ENCODE measurements around the gene LGALS1. TPM values are rescaled to one million over a fixed set of nuclear protein-coding genes. Genes with fewer than 3 reads are reported as not detected.

LGALS1 gene
- total RNA-seq, 1 experiment from 2014 or later: 269 TPM

DNA sequence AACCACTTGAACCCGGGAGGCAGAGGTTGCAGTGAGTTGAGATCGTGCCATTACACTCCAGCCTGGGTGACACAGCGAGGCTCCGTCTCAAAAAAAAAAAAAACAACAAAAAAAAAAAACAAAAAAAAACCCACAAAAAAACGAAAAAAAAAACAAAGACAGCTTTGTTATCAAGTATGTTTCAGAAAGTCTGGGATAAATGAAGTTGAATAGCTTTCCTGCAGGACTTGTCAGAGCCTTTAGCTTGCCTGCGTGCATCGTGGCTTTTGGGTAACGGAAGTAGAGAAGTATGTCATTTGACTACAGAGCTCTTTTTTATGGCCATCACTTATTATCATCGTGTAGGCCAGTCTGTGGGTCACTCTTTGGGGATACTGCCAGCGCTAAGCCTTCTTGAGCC is 36.1 kb downstream of the LGALS1 start:
- Histone ChIP-seq H3K27me3 (replicated peaks; ENCODE audit: insufficient read depth, low read depth, low read length, poor library complexity) (no peaks in the 10 kb centered on the region), H3K4me3 (ENCODE audit: low read depth, low read length, poor library complexity, severe bottlenecking) (no peak overlapping the region), H3K27ac (ENCODE audit: low read depth, low read length, poor library complexity, severe bottlenecking) (no peak overlapping the region), H3K36me3 (ENCODE audit: insufficient read depth, low read length, poor library complexity, severe bottlenecking) (no peaks in the 10 kb centered on the region), H3K4me1 (ENCODE audit: insufficient read depth, low read length, poor library complexity, severe bottlenecking) (no peaks in the 10 kb centered on the region), H3K9me3 (ENCODE audit: low read depth, low read length, poor library complexity, severe bottlenecking) (no peaks in the 10 kb centered on the region)
- DNase-seq (ENCODE audit: low spot score): no peak
- TF ChIP-seq, protein P1, sequence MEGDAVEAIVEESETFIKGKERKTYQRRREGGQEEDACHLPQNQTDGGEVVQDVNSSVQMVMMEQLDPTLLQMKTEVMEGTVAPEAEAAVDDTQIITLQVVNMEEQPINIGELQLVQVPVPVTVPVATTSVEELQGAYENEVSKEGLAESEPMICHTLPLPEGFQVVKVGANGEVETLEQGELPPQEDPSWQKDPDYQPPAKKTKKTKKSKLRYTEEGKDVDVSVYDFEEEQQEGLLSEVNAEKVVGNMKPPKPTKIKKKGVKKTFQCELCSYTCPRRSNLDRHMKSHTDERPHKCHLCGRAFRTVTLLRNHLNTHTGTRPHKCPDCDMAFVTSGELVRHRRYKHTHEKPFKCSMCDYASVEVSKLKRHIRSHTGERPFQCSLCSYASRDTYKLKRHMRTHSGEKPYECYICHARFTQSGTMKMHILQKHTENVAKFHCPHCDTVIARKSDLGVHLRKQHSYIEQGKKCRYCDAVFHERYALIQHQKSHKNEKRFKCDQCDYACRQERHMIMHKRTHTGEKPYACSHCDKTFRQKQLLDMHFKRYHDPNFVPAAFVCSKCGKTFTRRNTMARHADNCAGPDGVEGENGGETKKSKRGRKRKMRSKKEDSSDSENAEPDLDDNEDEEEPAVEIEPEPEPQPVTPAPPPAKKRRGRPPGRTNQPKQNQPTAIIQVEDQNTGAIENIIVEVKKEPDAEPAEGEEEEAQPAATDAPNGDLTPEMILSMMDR (conservative IDR thresholded peaks at IDR 0.05; ENCODE audit: low read depth, low read length): no peak
- TF ChIP-seq EZH2 (IDR thresholded peaks at IDR 0.05; ENCODE audit: borderline replicate concordance, low read depth, low read length, poor library complexity, severe bottlenecking): no peak
- intact Hi-C loops (cut with micrococcal nuclease; ENCODE audit: unreplicated experiment): no loop called here
- ChIA-PET POLR2A (ENCODE audit: low non-redundant PET) (no interaction called here), CTCF (interaction anchor here (0.6 to 1.6 kb wide), 3 partner anchors 50 to 815 kb away, joined by 3 to 4 read pairs (median 3); no protein-coding TSS in a partner anchor)
- no TSS peak for BruUV-seq (replicated peaks)

DNA sequence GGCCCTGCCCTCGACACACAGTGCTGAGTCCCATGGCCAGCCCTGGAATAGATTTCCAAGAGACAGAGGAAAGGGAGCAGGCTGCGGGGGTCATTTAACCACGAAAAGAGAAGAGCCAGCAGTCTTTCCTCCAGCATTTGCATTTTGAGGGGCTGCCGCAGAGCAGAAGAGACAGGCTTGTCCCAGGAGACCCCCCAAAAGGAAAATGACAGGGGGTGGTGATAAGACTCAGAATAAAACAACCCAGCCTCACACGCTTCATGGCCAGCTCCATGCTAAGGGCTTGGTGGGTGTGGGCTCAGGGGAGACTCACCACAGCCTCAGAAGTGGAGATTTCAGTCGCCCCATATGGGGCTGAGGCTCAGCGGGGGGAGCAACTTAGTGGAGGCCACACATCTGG is 38.3 kb downstream of the LGALS1 start:
- no peaks in the 10 kb centered on the region for H3K4me1 ChIP-seq (ENCODE audit: insufficient read depth, low read length, poor library complexity, severe bottlenecking)
- H3K36me3 ChIP-seq (ENCODE audit: insufficient read depth, low read length, poor library complexity, severe bottlenecking): no peaks in the 10 kb centered on the region
- ChIA-PET CTCF (no interaction called here), POLR2A (ENCODE audit: low non-redundant PET) (no interaction called here)
- TF ChIP-seq EZH2 (IDR thresholded peaks at IDR 0.05; ENCODE audit: borderline replicate concordance, low read depth, low read length, poor library complexity, severe bottlenecking): no peak
- TF ChIP-seq, protein P1 (conservative IDR thresholded peaks at IDR 0.05; ENCODE audit: low read depth, low read length): no peak
- no peak overlapping the region for H3K4me3 ChIP-seq (ENCODE audit: low read depth, low read length, poor library complexity, severe bottlenecking)
- H3K9me3 ChIP-seq (ENCODE audit: low read depth, low read length, poor library complexity, severe bottlenecking): no peaks in the 10 kb centered on the region
- no peaks in the 10 kb centered on the region for H3K27me3 ChIP-seq (replicated peaks; ENCODE audit: insufficient read depth, low read depth, low read length, poor library complexity)
- DNase-seq (ENCODE audit: low spot score): no peak
- intact Hi-C loops (cut with micrococcal nuclease; ENCODE audit: unreplicated experiment): no loop called here
- no TSS peak for BruUV-seq (replicated peaks)
- no peak overlapping the region for H3K27ac ChIP-seq (ENCODE audit: low read depth, low read length, poor library complexity, severe bottlenecking)

DNA sequence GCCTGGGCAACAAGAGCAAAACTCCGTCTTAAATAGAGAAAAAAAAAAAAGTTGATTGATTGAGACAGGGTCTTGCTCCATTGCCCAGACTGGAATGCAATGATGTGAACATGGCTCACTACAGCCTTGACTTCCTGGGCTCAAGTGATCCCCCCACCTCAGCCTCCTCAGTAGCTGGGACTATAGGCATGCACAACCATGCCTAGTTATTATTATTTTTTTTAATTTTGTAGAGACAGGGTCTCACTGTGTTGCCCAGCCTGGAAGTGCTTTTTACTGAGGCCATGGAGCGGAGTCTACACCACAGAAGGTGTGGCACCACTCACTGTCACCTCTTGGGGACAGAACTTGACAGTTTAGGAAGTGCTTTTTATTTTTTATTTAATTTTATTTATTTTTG is 39.2 kb downstream of the LGALS1 start:
- POLR2A ChIA-PET (ENCODE audit: low non-redundant PET): no interaction called here

More for the DNA sequence above, 39.2 kb downstream of the LGALS1 start:
- CTCF ChIA-PET: no interaction called here
- H3K9me3 ChIP-seq (ENCODE audit: low read depth, low read length, poor library complexity, severe bottlenecking): no peaks in the 10 kb centered on the region
- no peaks in the 10 kb centered on the region for H3K4me1 ChIP-seq (ENCODE audit: insufficient read depth, low read length, poor library complexity, severe bottlenecking)
- intact Hi-C loops (cut with micrococcal nuclease; ENCODE audit: unreplicated experiment): no loop called here
- no peak overlapping the region for H3K27ac ChIP-seq (ENCODE audit: low read depth, low read length, poor library complexity, severe bottlenecking)
- no peak for DNase-seq (ENCODE audit: low spot score)
- no peak overlapping the region for H3K4me3 ChIP-seq (ENCODE audit: low read depth, low read length, poor library complexity, severe bottlenecking)
- no peaks in the 10 kb centered on the region for H3K36me3 ChIP-seq (ENCODE audit: insufficient read depth, low read length, poor library complexity, severe bottlenecking)
- no TSS peak for BruUV-seq (replicated peaks)
- TF ChIP-seq, protein P1 (conservative IDR thresholded peaks at IDR 0.05; ENCODE audit: low read depth, low read length): no peak
- no peak for TF ChIP-seq EZH2 (IDR thresholded peaks at IDR 0.05; ENCODE audit: borderline replicate concordance, low read depth, low read length, poor library complexity, severe bottlenecking)
- no peaks in the 10 kb centered on the region for H3K27me3 ChIP-seq (replicated peaks; ENCODE audit: insufficient read depth, low read depth, low read length, poor library complexity)

Measured in A673 (cell line).